Mammary epithelial cell (primary cell): ENCODE measurements around the gene CDH24.

ENCODE experiments used
- CTCF ChIP-seq, 2 donors: IDR thresholded peaks in 1 of 2; conservative IDR thresholded peaks in 1 of 2; 2 replicates each; pipeline ENCODE4 v1.5.1; 2011 to 2012; ENCODE audit warnings: inconsistent platforms in 2 of 2, low read length in 2 of 2, mild to moderate bottlenecking in 2 of 2, control low read depth in 1 of 2, low read depth in 1 of 2; ENCODE audit not compliant: insufficient read depth in 1 of 2; ENCODE audit errors: extremely low read depth in 1 of 2
- EZH2 ChIP-seq: IDR thresholded peaks from 2 replicates; pipeline ENCODE4 v1.6.1; 2012; ENCODE audit warnings: low read length, inconsistent platforms, borderline replicate concordance

GRCh38 chr14:23015618-23016017 is 41.7 kb downstream of the CDH24 start:
- TF ChIP-seq CTCF (conservative IDR thresholded peaks at IDR 0.05 in 1 of 2, IDR thresholded peaks at IDR 0.05 in 1 of 2; ENCODE audit: extremely low read depth in 1 of 2, insufficient read depth in 1 of 2, low read depth in 1 of 2, low read length in 2 of 2) (no peak), EZH2 (no peak)
